ENCODE measurements around the gene RNH1. TPM values are rescaled to one million over a fixed set of nuclear protein-coding genes. Genes with fewer than 3 reads are reported as not detected.

RNH1 gene
- total RNA-seq, 1 donor from 2014 or later: 163 TPM

GRCh38 chr11:516400-516799 is 9.4 kb upstream of the RNH1 start:
- no peak for TF ChIP-seq CTCF (conservative IDR thresholded peaks at IDR 0.05; ENCODE audit: low read depth, low read length)
- DNase-seq (ENCODE audit: low read depth): no peak
- H3K4me3 ChIP-seq (ENCODE audit: low read depth, low read length): no peak overlapping the region

GRCh38 chr11:515131-515530 is 8.1 kb upstream of the RNH1 start:
- no peak for DNase-seq (ENCODE audit: low read depth)
- no peak overlapping the region for H3K4me3 ChIP-seq (ENCODE audit: low read depth, low read length)
- no peak for TF ChIP-seq CTCF (conservative IDR thresholded peaks at IDR 0.05; ENCODE audit: low read depth, low read length)

GRCh38 chr11:514606-515005 is 7.6 kb upstream of the RNH1 start:
- TF ChIP-seq CTCF (conservative IDR thresholded peaks at IDR 0.05; ENCODE audit: low read depth, low read length): no peak
- no peak for DNase-seq (ENCODE audit: low read depth)
- no peak overlapping the region for H3K4me3 ChIP-seq (ENCODE audit: low read depth, low read length)

- H3K4me3 ChIP-seq (ENCODE audit: low read depth, low read length): no peak overlapping the region
- TF ChIP-seq CTCF (conservative IDR thresholded peaks at IDR 0.05; ENCODE audit: low read depth, low read length): no peak
- DNase-seq (ENCODE audit: low read depth): no peak
Observed at GRCh38 chr11:512761-513595, 5.9 kb upstream of the RNH1 start.

- DNase-seq (ENCODE audit: low read depth): no peak
- H3K4me3 ChIP-seq (ENCODE audit: low read depth, low read length): no peak overlapping the region
- TF ChIP-seq CTCF (conservative IDR thresholded peaks at IDR 0.05; ENCODE audit: low read depth, low read length): no peak
Observed at GRCh38 chr11:508956-509355, 1.9 kb upstream of the RNH1 start.

GRCh38 chr11:507727-508515 is 879 bp upstream of the RNH1 start:
- TF ChIP-seq CTCF (conservative IDR thresholded peaks at IDR 0.05; ENCODE audit: low read depth, low read length): no peak
- peak overlapping the region; percentile 82 for H3K4me3 ChIP-seq (ENCODE audit: low read depth, low read length)
- no peak for DNase-seq (ENCODE audit: low read depth)

All from epithelial cell of proximal tubule (primary cell).